Nephron progenitor cell (in vitro differentiated cells): ENCODE results near the gene SLIT1.
A peak's percentile ranks its signal among the peaks of the same experiment; 100 is the strongest.

ENCODE experiments used
- DNase-seq: peaks from one replicate; pipeline ENCODE4 v3.0.0; 2021
- H3K27ac Mint-ChIP-seq: 2 replicates; pipeline ENCODE4 v1.8.0; 2021; ENCODE audit warnings: mild to moderate bottlenecking, moderate library complexity, mixed read lengths
- H3K27me3 Mint-ChIP-seq: 2 replicates; pipeline ENCODE4 v1.8.0; 2021; ENCODE audit warnings: mild to moderate bottlenecking, low read depth, mixed read lengths; ENCODE audit not compliant: poor library complexity
- H3K36me3 Mint-ChIP-seq: 2 replicates; pipeline ENCODE4 v1.8.0; 2021; ENCODE audit warnings: low read depth, mixed read lengths
- H3K4me1 Mint-ChIP-seq: 2 replicates; pipeline ENCODE4 v1.8.0; 2021; ENCODE audit warnings: mixed read lengths
- H3K4me3 Mint-ChIP-seq: 2 replicates; pipeline ENCODE4 v1.8.0; 2021; ENCODE audit warnings: mild to moderate bottlenecking, moderate library complexity, mixed read lengths
- H3K9me3 Mint-ChIP-seq: 2 replicates; pipeline ENCODE4 v1.8.0; 2021; ENCODE audit warnings: mild to moderate bottlenecking, moderate library complexity, mixed read lengths
- CTCF ChIP-seq: fragments of 200-600 bp; sonication (generic); IDR thresholded peaks from 2 replicates; pipeline ENCODE4 v1.5.0; 2021; ENCODE audit warnings: antibody characterized with exemption

SLIT1 gene

GRCh38 chr10:97159646-97160305 lies 26.0 kb downstream of the SLIT1 start:
- H3K9me3 Mint-ChIP-seq = no peaks in the 10 kb centered on the region
- no peak for TF ChIP-seq CTCF
- peaks cover 12% of the 10 kb centered on the region for H3K36me3 Mint-ChIP-seq
- no peak overlapping the region for H3K27ac Mint-ChIP-seq
- H3K4me1 Mint-ChIP-seq = peaks cover 75% of the 10 kb centered on the region
- no peak overlapping the region for H3K4me3 Mint-ChIP-seq
- H3K27me3 Mint-ChIP-seq = peaks cover 16% of the 10 kb centered on the region
- no peak for DNase-seq

GRCh38 chr10:97157578-97158095 lies 28.1 kb downstream of the SLIT1 start:
- no peak for TF ChIP-seq CTCF
- Mint-ChIP-seq H3K27ac (peak overlapping the region; percentile 77), H3K4me3 (no peak overlapping the region), H3K27me3 (peaks cover 24% of the 10 kb centered on the region), H3K4me1 (peaks cover 72% of the 10 kb centered on the region), H3K9me3 (no peaks in the 10 kb centered on the region), H3K36me3 (peaks cover 23% of the 10 kb centered on the region)
- DNase-seq = no peak

- H3K9me3 Mint-ChIP-seq = no peaks in the 10 kb centered on the region
- no peak for TF ChIP-seq CTCF
- H3K27me3 Mint-ChIP-seq = peaks cover 24% of the 10 kb centered on the region
- H3K27ac Mint-ChIP-seq = no peak overlapping the region
- no peak overlapping the region for H3K4me3 Mint-ChIP-seq
- no peak for DNase-seq
- H3K36me3 Mint-ChIP-seq = peaks cover 19% of the 10 kb centered on the region
- H3K4me1 Mint-ChIP-seq = peaks cover 86% of the 10 kb centered on the region
Measured at GRCh38 chr10:97154781-97155180, 31.0 kb downstream of the SLIT1 start.

- DNase-seq = no peak
- H3K27me3 Mint-ChIP-seq = peaks cover 24% of the 10 kb centered on the region
- TF ChIP-seq CTCF = no peak
Measured at GRCh38 chr10:97154162-97154561, 31.6 kb downstream of the SLIT1 start.

GRCh38 chr10:97153270-97153850 lies 32.4 kb downstream of the SLIT1 start:
- Mint-ChIP-seq H3K4me1 (peaks cover 86% of the 10 kb centered on the region), H3K9me3 (no peaks in the 10 kb centered on the region), H3K4me3 (no peak overlapping the region), H3K27me3 (peaks cover 24% of the 10 kb centered on the region), H3K27ac (peak overlapping the region; percentile 72), H3K36me3 (peaks cover 19% of the 10 kb centered on the region)
- TF ChIP-seq CTCF = no peak
- no peak for DNase-seq

More at GRCh38 chr10:97154162-97154561, 31.6 kb downstream of the SLIT1 start:
- H3K4me1 Mint-ChIP-seq = peaks cover 86% of the 10 kb centered on the region
- H3K36me3 Mint-ChIP-seq = peaks cover 19% of the 10 kb centered on the region
- H3K27ac Mint-ChIP-seq = no peak overlapping the region
- H3K4me3 Mint-ChIP-seq = no peak overlapping the region
- no peaks in the 10 kb centered on the region for H3K9me3 Mint-ChIP-seq
